H4 (cell line): ENCODE results near the gene WDR27. TPM values are rescaled to one million over a fixed set of nuclear protein-coding genes. Genes with fewer than 3 reads are reported as not detected.

Experiments used
- DNase-seq: peaks from one replicate; pipeline ENCODE4 v3.0.0-alpha.2; 2015; ENCODE audit warnings: low spot score
- total RNA-seq: library from RNA; depleted of rRNA; stranded (reverse); fragments of >200 nt; shearing (Covaris generic); gene quantifications from 2 replicates; pipeline ENCODE4 v1.2.3, GENCODE V29; 2014

Gene WDR27
- total RNA-seq, 1 experiment from 2014 or later = 3.7 TPM

- no peak for DNase-seq
Measured at GRCh38 chr6:169566961-169567750, 134.7 kb downstream of the WDR27 start.

- DNase-seq = no peak
Measured at GRCh38 chr6:169566319-169566718, 135.5 kb downstream of the WDR27 start.

DNA sequence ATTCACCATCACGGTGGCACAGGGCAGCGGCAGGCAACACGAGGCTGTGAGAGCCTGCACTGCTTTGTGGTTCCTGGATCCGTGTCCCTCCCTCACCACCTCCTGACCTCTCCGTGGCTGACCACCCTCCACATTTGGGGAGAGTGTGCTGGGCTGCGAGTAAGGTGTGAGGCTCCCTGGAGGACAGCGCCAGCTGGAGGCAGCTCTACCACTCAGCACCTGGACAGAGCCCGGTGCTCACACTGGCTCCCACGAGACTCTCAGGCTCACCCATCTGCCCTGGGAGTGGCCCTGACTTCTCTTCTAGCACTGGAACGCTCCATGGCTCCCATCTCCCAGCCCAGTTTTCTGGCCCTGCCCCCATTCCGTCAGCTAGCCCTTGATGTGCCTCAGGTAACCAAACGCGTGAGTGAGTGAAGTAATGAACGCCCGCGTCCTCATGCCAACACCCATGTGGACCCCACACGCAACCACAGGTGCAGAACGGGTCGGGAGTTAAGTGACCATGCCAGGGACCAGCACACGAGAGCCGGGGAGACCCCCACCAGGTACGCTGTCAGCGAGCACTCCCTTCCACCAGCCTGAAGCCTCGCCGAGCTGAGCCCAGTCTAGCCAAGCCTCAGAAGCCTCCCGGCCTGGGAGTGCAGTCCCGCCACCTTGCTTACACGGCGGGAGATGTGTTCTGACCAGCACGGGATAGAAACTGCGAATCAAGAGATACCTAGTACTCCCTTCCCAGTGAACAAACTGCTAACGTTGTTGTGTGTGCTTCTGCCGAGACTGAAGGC lies 137.2 kb downstream of the WDR27 start:
- no peak for DNase-seq

DNA sequence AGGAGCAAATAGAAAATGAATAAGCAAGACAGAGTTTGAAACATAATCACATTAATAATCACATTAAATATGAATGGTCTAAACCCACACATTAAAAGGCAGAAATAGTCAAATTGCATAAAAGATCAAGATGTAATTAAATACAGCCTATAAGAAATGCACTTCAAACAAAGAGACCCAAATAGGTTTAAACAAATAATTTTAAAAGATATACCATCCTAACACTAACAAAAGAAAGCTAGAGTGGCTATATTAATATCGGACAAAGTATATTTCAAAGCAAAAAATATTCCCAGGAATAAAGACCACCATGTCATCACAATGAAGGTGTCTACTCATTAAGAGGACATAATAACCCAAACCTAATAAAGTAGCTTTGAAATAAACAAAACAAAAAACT lies 140.2 kb downstream of the WDR27 start:
- DNase-seq = no peak

- DNase-seq = no peak
Measured at GRCh38 chr6:169559592-169559991, 142.2 kb downstream of the WDR27 start.

DNA sequence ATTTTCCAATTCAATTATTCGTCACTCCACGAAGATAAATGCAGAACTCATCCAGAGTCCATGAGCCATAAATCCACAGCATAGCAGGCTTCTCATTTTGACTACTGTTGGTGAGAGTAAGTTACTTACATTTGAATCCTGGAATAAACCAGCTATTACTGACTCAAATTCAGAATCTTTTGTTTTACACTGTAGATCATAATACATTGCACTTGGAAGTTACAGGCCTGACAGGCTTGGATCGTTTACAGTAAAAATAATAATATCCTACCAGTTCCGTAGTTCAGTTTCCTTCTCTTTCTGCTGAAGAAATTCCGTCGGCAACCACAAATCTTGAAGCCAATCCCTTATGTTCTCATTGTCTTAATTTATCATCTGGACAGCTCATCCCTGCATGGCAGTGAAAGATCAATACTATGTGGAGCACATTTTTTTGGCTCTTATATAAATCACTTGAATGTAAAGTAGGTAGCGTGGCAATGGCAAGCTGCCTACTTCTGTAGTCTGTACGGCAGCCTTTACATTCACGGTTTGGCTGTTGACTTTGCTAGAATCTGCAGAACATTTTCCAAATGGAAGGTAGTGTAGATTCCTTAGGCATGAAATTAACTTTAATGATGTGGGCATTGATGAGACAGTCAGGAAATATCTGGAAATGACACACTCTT lies 142.9 kb downstream of the WDR27 start:
- DNase-seq = no peak

DNA sequence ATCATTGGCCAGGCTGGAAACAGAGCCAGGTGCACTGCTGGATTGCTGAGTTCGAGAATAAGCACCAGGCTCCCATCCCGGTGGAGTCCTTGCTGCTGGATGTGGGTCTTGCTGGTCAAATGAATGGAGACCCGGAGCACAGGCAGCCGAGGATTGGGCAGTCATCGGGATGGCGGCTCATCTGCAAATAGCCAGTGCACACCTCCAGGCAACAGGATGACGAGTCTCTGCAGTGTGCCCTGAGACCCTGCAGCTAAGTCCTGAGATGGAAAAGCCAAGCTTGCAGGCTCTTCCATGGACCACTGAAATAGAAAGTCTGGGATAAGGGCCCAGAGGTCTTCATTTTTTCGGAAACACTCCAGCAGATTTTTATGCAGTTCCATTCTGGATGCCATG lies 143.5 kb downstream of the WDR27 start:
- DNase-seq = no peak

DNA sequence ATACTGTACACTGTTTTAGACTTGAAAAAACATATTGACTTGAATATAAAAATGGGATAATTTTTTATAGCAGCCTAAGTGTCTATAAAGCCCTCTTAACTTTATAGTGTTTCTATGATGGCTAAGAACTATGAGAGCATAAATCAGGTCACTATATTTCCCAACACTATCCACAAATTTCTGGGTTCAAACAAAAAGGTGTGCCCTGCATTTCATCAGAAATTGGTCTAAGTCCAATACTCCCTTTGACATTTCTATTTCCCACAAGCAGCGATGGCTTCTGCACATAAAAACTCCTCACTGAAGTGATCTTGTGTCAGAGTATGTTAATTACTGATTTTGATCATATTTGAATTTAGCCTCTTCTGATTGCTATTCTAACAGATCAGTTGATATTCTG lies 143.9 kb downstream of the WDR27 start:
- DNase-seq = no peak

GRCh38 chr6:169556758-169557548 lies 144.9 kb downstream of the WDR27 start:
- no peak for DNase-seq

GRCh38 chr6:169555971-169556617 lies 145.7 kb downstream of the WDR27 start:
- no peak for DNase-seq

DNA sequence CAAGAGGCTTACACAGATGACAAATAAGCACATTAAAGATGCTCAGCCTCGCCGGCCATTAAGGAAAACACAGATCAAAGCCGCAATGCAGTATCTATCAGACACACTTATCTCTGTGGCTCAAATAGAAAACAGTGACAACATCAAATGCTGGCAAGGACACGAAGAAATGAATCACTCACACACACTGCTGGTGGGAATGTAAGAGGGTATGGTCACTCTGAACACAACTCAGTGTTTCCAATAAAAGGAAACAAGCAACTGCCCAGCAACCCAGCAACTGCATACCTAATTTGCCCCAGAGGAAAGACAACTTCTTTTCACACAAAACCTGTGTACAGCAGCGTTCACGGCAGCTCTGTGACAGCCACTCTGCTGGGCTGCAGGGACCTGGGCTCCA lies 155.8 kb downstream of the WDR27 start:
- DNase-seq = no peak

- DNase-seq = no peak
Measured at GRCh38 chr6:169543704-169544103, 158.1 kb downstream of the WDR27 start.

GRCh38 chr6:169542491-169542890 lies 159.3 kb downstream of the WDR27 start:
- DNase-seq = no peak

DNA sequence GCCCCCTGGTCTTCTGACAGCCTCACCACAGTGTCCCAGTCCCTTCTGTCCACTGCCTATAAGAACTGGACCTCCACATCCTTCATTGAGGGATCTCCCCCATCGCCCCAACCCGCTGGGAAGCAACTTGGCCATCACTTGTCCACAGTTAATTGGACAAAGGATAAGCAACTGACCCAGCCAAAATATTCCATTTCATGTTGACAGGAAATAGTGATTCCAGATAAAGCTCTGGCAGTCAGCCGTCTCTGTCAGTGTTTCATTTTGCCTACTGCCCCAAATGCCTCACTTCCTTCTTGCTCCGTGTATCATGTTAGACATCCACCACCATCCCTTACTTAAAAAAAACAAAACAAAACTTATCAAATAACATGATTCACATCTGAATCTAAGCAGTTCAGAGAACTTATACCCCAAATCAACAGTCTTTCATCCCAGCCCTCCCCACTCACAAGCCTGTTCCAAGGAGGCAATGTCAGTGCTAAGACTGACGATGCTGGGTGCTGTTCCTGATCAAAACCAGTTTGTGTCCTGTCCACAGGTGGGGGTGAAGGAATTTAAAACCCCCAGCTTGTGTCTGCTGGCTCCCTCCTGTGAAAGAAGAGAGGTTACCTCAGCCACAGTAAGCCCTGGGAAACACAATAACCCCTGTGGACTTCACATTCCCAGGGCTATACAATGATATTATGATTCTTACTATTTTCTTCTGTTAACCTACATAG lies 162.5 kb downstream of the WDR27 start:
- DNase-seq = no peak

DNA sequence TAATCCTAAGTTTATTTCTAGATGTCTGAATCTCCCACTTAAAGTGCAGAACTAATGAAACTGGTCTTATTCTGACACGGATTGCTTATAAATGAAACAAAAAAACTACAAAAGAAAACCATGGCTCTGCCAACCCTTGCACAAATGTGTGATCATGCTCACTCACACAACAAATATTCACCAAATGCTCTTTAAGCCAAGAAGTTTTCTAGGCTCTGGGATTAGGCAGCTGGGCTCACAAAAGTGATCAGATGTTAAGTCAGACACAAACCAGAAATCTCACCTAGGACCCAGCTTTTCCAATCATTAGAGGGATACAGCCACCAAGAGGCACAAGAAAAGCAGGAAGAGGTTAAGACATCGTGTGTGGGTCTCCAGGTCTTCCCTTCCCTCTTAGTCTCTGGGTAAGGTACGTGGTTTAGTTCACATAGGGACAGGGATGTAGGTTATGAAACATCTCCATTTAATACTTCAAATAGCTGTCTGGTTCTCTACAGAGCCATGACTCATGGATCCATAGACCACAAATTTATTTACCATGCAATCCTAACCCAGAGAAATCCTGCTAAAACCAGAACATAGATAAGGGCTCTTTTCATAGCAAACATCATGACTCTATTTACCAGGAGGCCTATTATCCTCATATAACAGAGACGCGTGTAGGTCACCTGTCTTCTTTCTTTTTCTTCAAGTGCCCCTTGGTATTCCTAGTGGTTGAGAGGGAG lies 165.2 kb downstream of the WDR27 start:
- DNase-seq = no peak

DNA sequence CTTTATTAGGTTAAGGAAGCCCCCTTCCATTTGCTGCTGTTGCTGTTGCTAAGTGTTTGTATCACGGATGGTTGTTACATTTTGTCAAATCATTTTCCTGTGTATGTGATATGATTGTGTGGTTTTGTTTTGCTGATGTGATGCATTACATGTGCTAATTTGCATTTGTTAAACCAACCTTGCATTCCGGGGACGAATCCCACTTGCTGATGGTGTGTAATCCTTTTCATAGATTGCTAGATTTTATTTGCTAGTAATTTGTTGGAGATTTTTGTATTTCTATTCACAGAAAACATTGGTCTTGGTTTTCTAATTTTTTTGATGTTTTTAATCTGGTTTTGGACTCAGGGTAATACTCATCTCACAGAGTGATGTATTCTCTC lies 167.8 kb downstream of the WDR27 start:
- DNase-seq = no peak

DNA sequence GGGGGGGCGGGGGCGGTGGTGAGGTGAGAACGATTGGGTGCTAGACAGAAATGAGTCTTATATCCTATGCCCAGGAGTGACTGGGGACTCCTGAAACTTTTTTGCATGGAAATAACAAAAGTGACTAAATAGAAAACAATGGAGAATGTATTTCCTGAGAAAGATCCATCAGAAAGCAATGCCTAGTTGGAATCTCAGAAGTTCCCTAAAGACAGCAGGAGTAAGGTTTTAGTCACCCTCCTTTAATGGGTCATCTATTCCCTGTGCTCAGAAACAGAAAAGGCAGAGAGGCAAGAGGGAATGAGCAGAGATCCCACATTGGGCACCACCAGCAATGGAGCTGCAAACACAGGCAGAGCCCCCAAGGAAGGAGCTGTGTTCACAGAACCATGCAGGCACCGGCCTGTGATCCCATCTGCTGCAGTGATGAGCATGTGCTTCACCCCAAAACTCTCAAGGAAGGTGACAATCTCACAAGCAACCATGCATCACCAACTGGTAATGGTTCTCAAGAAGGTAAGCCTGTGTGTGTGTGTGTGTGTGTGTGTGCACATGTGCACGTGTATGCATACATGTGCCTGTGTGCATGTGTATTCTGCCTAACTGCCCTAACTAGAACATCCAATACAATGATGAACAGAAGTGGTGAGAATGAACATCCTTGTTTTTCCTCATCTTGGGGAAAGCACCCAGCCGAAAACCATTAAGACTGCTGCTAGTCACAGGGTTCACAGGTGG lies 168.4 kb downstream of the WDR27 start:
- DNase-seq = no peak

- DNase-seq = no peak
Measured at GRCh38 chr6:169530752-169531123, 171.1 kb downstream of the WDR27 start.
